ENCODE results near the gene ALOX12B.
"Not testable (repeated sequence)": the region's sequence is repeated elsewhere in the genome, so short reads cannot be mapped to it uniquely, and the experiment has no call there.

ALOX12B gene

DNA sequence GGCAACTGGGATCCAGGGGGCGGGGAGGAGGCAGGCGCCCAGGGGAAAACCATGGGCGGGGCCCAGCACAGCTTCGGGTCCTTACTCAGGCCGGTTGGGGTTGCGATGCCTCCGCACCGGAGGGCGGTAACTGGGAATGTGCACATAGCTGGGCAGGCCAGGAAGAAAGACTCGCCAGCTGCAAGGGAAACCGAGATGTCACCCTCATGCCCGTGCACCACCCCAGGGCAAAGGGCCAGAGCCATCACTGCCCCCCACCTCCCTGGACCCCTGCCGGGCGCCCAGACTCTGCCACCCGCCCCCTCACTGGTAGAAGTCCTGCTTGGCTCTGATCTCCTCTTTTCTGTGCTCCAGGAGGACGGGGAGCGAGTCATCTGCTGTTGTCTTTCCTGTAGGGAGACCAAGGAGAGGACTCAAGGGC lies 6.7 kb downstream of the ALOX12B start:
- H3K4me3 ChIP-seq (ENCODE audit: low read depth, low read length): no peak overlapping the region
- TF ChIP-seq, protein P1, sequence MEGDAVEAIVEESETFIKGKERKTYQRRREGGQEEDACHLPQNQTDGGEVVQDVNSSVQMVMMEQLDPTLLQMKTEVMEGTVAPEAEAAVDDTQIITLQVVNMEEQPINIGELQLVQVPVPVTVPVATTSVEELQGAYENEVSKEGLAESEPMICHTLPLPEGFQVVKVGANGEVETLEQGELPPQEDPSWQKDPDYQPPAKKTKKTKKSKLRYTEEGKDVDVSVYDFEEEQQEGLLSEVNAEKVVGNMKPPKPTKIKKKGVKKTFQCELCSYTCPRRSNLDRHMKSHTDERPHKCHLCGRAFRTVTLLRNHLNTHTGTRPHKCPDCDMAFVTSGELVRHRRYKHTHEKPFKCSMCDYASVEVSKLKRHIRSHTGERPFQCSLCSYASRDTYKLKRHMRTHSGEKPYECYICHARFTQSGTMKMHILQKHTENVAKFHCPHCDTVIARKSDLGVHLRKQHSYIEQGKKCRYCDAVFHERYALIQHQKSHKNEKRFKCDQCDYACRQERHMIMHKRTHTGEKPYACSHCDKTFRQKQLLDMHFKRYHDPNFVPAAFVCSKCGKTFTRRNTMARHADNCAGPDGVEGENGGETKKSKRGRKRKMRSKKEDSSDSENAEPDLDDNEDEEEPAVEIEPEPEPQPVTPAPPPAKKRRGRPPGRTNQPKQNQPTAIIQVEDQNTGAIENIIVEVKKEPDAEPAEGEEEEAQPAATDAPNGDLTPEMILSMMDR (IDR thresholded peaks at IDR 0.05; ENCODE audit: low read depth, low read length): no peak

DNA sequence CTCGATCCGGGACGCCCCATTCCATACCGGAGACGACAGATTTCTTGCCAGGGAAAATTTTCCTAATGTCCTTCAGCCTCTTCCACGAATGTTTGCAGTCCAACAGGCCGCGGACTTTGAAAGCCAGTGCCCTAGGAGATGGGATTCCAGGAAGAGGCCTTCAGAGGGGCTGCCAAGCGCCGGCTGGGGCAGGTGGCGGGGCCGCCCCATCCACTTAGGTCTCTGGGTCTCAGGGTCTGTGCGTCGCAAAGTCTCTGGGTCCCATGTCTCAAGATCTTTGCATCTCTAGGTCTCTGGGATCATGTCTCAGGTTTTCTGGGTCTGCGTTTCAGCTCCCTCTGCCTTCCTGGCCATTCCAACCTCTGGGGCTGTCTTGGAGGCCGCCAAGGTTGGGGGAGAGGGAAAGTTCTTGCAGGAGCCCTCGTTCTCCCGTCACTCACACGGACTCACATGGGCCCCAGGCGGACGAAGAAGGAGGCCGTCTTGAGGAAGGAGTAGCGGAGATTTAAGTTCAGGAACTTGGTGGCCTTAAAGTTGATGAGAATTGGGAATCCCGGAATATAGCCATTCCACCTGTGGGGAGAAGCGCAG lies 7.2 kb downstream of the ALOX12B start:
- H3K4me3 ChIP-seq (ENCODE audit: low read depth, low read length): peak overlapping the region; percentile 51
- TF ChIP-seq, protein P1 (IDR thresholded peaks at IDR 0.05; ENCODE audit: low read depth, low read length): no peak

DNA sequence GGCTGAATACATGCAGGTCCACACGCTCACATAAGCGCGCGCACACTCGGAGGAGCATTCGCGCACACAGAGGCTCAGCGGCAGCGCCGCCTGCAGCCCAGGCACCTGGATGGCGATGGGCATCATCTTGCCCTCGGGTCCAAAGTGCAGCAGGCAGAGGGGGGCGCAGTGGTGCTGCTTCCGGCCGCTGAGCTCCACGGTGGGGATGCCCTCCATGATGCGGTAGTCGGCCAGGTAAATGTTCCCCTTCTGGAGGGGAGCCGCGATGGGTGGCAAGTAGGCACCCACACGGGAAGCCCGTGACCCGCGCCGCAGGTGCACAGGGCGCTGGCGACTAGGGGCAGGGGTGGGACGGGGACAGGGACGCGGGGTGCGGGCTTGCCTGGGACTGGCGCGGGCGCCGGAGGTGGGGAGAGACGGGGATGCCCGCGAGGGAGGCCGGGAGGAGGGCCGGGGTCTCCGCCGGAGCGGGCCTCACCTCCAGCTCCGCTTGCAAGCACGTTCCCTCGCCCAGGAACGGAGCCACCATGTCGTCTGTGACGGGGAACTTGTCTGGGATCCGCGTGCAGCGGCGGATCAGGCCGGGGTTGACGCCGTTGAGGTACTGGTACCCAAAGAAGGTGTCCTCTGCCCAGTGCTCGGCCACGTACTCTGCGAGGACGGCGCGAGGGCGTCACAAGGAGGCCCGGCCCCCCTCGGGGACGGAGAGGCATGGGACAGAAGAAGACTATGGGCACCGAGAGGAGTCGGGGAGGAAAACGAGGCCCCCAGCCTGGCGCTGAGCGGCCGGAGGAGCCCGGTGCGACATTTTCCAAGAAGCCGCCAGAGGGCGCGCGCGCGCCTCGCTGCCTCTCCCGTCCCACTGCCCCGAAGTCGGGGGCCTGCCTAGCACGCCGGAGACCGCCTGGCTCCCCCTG lies 8.0 kb downstream of the ALOX12B start:
- peak overlapping the region; percentile 51 for H3K4me3 ChIP-seq (ENCODE audit: low read depth, low read length)

DNA sequence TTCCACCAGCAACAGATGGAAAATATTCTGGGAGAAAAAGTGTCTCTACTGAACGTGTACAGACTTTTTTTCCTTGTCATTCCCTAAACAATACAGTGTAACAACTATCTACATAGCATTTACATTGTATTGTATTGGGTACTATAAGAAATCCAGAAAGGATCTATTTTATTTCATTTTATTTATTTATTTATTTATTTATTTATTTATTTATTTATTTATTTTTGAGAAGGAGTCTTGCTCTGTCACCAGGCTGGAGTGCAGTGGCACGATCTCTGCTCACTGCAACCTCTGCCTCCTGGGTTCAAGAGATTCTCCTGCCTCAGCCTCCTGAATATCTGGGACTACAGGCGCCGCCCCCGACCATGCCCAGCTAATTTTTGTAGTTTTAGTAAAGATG lies 9.6 kb downstream of the ALOX12B start:
- not testable (repeated sequence) for H3K4me3 ChIP-seq (ENCODE audit: low read depth, low read length)

More for the DNA sequence above, 8.0 kb downstream of the ALOX12B start:
- TF ChIP-seq, protein P1 (IDR thresholded peaks at IDR 0.05; ENCODE audit: low read depth, low read length): peak; percentile 89

DNA sequence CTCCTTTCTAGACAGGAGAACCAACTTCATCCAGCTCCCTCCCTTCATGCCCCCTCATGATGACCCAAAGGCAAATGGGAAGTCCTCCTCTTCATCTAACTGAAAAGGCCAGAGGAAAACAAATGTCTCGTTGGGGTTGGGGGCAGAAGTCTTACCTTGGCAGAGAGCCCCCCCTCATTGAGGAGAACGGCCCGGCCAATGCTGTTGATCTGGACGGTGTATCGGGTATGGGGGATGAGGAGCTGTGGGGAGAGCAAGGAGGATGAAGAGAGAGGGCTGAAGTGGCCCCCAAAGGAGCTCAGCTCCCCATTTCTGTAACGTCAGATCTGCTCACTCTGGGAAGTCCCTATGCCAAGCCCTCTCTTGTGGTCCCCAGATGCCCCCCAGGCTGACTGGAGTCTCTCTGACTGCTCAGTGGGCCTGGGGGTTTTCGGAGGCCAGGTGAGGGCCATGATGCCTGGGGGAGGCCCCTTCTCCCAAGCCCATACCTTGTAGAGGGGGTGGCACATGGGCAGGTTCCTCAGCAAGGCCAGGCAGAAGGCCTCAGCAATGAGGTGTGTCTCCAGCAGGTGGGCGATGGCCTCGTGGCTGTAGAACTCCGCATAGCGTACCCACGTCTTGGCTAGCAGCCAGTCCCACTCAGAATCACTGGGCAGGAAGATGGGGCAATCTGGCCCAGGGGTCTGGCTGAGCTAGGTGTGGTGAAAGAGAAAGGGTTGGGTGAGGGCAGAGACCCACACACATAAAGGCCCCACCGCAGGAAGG lies 10.8 kb downstream of the ALOX12B start:
- TF ChIP-seq, protein P1 (IDR thresholded peaks at IDR 0.05; ENCODE audit: low read depth, low read length): no peak

DNA sequence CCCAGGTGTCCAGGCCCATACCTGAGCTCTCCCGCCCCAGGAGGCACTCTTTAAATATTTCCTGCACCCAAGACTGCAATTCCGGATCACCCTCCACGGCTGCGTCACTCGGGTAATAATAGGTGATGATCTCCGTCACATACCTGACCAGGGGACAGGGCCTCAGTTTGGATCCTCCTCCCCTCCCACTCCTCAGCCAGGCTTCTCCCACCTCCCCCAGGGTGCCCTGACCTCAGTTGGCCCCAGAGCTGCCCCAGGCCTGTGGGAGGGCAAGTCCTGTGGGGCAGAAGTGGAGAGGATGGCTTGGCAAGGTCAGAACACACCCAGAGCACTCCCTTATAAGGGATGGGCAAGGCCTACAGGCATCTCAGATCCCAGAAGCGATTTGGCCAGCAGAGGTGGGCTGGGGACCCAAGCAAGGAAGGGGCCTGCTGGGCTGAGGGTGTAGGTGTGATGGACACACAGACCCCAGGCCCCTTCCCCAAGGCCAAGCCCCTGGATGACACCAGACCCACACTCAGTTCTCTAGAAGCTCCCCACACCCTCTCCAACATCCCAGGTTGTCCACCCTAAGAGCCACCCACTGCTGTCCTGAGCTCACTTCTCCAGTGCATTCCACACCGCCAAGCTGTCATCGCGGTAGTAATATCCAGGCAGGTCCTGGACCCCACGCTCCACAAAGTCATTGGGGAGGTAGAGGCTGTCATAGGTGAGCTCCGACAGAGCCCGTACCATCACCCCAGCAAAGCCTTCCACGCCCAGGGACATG lies 11.8 kb downstream of the ALOX12B start:
- no peak overlapping the region for H3K4me3 ChIP-seq (ENCODE audit: low read depth, low read length)
- TF ChIP-seq, protein P1 (IDR thresholded peaks at IDR 0.05; ENCODE audit: low read depth, low read length): no peak

More for the DNA sequence above, 10.8 kb downstream of the ALOX12B start:
- no peak overlapping the region for H3K4me3 ChIP-seq (ENCODE audit: low read depth, low read length)

DNA sequence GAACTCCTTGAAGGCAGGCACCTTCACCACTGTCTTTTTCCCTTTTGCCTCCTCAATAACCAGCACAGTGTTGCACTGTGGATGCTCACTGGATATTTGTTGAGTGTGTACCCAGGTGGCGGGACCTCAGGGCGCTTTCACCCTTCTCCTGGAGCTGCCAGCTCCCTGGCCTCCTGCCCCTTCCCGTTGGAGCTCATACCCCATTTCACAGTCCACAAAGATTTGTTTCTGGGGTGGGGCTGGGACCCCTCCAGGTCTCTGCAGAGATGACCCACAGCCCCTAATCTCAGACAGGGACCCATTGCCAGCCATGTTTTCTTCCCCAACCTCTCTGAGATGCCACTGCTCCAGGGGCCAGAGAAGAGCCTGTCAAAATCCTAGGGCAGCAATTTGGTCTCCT lies 12.4 kb downstream of the ALOX12B start:
- TF ChIP-seq, protein P1 (IDR thresholded peaks at IDR 0.05; ENCODE audit: low read depth, low read length): no peak

More for the DNA sequence above, 12.4 kb downstream of the ALOX12B start:
- no peak overlapping the region for H3K4me3 ChIP-seq (ENCODE audit: low read depth, low read length)

Data from WI38 (cell line).